HG02588 (cell line): Measurements from ENCODE around the gene VPS41.

Experiments used
- ATAC-seq: cut with Tn5 transposase; IDR thresholded peaks from one replicate; pipeline ENCODE4 v1.9.1; 2021; ENCODE audit warnings: mild to moderate bottlenecking, moderate library complexity; ENCODE audit not compliant: unreplicated experiment

VPS41 gene

DNA sequence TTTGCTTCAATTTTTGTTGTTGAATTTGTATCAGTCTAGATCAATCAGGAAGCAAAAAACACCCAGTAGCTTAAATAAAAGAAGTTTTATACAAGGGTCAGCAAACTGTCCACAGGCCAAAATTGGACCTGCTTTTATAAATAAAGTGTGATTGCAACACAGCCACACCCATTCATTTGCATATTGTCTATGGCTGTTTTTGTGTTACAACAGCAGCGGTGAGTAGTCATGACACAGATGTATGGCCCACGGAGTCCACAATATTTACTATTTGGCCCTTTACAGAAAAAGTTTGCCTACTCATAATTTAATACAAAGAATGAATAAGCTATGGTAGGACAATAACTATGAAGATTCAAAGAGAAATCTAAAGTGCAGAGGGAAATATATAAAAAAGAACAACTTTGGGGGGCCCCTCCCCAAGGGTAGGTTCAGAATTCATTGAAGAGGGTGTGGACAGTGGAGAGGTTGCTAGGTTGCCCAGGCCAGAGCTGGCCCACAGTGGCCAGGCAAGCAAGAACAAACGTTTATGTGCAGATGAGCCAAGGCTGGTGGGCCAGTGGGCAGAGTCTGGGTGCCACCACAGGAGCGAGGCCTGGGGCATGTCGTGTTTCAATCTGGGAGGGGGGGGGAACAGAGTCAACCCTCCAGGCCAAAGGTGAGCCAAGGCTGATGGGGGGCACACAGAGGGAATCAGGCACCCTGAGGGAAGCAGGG is 230.9 kb downstream of the VPS41 start:
- no peak for ATAC-seq

DNA sequence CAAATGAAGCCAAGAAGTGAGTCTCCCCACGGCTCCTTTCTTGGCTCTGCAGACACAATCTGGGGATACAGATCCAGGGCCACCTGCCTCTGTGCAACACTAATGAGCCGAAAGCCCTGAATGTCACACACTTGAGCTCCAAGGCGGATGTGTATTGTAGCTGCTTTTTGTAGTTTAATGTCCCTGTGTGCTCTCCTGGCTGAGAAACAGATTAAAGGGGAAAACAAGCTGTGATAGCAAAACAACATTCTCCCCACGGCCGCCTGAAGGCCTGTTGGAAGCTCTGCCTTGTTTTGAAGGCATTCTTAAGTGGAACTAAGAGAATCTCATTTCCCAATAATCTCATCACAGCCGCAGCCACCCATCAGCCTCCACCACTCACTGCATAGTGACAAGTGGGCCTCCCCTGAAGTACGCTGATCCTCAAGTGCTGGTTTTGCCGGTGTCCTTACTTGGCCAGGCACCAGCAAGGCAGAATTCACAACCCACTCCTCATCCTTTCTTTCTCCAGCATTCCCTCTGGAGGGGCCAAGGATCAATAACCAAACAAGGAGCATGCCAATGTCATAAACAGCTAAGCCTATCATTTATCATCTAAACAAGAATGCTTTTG is 233.4 kb downstream of the VPS41 start:
- no peak for ATAC-seq

GRCh38 chr7:38674513-38674912 is 234.5 kb downstream of the VPS41 start:
- ATAC-seq = no peak

DNA sequence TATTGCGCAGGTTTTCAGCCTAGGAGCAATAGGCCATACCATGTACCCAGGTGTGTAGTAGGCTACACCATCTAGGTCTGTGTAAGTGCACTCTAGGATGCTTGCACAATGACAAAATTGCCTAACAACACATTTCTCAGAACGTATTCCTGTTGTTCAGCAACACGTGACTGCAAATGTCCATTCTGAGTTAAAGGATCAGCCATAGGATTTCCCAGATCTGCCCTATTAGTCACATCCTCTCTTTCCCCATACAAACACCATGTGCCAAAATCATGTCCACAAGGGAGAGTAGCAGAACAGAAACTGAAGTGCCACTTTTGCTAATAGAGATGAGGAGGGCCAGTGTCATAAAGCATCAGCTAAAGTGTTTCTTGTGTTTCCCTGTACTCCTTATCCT is 235.2 kb downstream of the VPS41 start:
- no peak for ATAC-seq
